GM19397 (cell line): Measurements from ENCODE around the gene RRP9.

Experiments
- ATAC-seq: cut with Tn5 transposase; IDR thresholded peaks from one replicate; pipeline ENCODE4 v1.9.1; 2021; ENCODE audit warnings: mild to moderate bottlenecking, moderate library complexity; ENCODE audit not compliant: unreplicated experiment

RRP9 gene

DNA sequence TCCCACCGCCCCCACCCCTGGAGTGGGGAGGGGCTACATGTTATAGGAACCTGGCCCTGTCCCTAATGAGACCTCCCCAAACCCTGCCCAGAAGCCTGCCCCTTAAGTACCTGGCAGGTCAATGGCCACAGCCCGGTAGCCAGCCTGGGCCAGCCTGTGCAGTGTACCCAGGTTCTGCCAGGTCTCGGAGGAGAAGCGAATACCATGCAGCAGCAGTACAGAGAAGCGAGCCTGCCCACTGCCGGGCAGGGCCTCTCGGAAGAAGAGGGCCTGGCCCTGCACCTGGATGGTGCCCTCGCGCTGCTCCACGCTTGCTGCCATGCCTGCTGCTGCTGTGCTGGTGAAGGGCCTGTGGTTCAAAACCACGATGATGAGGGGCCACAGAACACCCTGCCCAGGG is 29.6 kb upstream of the RRP9 start:
- ATAC-seq, result no peak

DNA sequence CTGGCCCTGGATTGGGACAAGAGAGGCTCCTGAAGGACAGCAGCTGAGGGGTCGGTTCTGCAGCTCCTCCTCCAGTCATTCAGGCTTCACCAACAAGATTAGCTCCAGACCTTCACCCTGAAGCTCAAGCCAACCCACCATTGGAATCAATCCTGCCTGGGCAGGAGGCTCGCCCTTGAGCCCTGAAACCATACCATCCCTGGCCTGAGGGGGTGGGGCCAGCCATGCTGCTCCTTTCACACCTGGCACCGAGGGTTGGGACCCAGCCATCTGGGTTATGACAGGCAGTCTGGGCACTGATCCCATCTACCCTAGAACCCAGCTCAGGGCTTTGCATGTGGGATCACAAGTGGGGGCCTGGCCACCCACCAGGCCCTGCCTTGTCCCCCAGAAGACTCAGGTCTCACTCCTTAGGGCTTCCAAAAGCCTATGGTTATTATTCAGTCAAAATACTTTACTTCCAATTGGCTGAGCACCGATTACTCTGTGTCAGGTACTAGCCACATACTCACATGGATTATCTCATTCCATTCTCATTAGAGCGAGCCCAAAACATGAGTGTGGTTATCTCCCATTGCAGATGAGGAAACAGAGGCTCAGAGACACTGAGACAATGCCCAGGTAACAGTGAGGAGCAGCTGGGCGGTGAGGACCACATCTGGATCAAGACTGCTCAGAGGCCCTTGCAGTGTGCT is 29.0 kb upstream of the RRP9 start:
- ATAC-seq, result no peak

DNA sequence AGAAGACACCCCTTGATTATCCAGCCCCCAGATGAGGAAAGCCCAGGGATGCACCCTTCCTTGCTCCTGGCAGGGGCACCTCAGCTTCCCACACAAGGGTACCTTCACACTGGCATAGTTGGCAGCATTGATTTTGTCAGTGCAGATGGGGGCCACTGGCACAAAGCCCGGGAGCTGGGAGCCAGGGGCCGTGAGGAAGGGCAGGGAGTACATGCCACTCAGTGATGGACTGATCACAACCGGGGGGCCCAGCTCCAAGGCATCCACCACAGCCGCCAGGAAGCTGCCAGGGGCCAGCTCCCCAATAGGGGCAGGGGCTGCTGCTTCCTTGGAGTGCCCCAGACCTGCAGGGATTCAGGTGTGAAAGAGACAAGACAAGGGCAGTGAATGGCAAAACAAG is 28.1 kb upstream of the RRP9 start:
- no peak for ATAC-seq

DNA sequence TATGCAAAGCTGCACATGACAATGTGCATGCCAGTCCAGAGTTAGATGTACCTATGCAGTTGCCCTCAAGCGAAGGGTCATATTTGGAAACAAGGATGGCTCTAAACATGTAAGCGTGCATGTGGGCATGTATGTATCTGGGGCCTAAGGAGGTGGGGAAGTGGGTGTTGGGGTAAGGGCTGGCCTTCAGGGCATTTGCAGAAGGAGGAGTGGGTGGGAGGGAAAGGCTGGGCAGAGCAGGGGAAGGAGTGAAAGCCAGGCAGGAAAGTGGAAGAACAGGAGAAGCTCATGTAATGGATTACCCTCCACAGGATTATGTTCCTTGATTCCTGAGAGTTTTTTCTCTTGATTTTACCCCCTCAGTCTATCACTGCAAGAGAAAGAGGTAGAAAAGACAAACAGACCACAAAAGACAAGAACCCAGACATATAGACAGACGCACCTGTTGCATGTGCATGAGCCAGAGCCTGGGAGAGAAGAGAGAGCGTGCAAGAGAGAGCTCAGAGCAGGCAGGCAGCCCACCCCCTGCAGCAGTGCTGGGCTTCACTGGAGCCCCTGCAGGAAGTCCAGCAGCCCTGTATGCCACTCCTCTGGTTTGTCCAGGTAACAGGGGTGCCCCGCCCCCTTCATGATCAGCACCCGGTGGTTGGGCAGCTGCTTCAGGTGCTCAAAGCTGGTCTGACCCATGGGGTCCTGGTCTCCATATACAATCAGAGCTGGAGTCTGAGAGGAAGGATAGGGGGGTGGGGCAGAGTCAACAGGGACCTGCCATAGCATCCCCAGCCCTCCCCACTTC is 27.4 kb upstream of the RRP9 start:
- no peak for ATAC-seq

DNA sequence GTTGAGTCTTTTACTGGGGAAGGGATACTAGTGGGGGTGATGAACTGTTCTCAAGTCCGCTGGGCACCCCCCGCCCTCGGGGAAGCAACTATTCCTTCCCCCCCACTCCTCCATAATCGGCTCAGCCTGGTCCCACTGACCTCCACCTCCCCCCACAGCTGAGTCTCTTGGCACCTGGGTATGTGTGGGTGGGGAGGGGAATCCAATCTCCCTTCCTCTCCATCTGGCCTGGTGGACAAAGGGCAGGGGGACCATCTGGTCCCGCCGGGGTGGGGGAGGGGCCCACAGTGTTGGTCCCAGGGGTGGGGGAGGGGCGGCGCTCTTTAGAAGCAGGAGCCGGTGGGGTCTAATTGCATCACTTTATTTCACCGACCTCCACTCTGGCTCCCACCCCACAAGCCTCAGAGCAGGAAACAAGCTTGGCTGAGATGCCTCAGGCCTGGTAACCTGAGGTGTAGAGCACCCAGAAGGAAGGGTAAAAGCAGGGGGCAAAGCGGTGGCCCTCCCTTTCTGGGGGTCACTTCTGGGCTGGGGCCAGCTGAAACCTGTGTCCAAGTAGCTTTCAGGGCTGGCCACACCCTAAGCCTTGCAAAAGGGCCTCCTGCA is 26.6 kb upstream of the RRP9 start:
- ATAC-seq, result no peak

DNA sequence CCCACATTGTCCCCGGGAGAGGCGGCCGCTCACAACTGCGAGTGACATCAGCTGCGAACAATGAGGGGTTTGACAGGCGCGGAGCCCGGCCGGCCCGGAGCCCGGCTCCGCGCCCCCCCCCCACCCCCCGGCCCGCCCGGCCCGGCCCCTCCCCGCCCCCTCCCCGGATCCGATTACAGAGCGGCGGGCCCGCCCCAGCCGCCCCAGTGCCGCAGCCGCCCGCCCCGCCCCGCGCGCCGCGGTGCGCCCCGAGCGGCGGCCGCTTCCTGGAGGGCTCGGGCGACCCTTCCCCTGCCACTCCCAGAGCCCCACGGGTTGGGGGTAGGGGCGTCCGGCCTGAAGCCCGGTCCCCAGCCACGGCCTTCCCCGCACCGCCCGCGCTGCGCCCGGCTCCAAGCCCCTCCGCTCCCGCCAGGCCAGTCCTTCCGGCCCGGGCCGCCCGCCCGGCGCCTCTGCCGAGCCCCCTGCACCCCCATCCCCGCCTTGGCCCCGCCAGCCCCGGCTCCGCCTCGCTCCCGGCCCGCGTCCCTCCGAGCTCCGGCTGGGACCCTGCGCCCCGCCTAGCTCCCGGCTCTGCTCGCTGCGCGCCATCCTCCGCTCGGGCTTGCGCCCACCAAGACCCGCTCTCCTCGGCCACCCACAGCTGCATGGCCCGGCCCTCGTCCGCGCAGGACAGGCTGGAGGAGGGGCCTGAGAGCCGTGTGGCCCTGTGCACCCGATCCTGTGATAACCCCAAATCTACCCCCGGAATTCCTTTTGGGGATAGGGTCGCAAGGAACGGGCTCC is 25.9 kb upstream of the RRP9 start, which contains the start of gene PCBP4:
PCBP4 (minus strand) TSS at position 71 of the 786 bp plus-strand sequence. CDS start 6,214 bp downstream, outside the sequence.
- peak; percentile 48 for ATAC-seq

DNA sequence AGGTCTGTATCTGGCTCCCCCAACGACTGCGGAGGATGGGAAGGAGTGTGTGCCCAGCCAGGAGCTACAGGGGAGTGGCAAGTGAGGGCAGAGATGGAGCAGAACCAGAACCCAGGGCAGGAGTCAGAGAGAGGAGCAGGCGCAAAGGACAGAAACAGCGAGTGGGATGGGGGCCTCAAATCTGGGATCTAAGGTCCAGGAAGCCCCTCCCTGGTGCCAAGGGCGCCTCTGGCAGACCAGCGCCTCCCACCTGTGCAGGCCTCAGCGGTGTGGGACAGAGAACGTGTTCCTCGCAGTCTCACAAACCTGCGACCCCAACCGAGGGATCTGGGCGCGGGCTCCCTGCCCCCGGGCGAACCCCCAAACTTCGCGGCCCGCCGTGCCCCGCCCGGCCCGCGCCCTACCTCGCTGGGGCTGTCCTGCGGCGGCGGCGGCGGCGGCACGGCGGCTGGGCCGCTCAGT is 25.2 kb upstream of the RRP9 start:
- ATAC-seq, result peak; percentile 29

DNA sequence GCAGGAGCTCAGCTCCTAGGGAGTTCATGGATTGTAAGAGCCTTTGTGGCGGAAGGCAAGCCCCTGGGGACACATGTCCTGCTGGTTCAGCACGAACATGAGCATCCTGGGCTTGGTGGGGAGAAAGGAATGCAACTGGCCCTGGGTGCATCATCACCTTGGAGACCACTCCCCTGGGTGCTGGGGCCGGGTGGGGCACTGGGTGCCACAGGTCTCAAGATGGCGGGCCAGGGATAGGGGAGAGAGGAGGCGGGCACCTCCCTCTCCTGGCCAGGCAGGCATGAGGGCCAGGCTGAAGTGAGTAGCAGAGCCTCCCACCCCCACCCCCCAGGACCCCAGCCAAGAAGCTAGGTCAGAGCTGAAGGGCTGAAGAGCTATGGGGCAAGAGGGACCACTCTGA is 24.8 kb upstream of the RRP9 start:
- no peak for ATAC-seq

DNA sequence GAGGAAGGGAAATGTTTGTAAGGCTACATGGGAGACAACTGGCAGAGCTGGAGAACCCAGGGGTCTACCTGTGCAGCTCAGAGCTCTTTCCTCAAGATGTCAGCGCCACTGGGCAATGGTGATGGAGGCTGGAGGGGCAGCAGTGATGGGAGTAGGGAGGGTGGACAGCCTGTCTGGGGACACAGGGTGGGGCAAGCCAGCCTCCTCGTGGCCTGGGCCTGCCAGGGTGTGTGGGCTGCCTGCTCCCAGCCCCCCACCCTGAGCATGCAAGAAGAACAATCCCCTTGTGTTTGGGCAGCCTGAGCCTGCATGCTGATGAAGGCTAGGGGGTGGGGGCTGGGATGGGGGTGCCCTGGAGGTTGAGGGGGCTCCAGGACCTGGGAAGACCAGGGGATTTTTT is 24.3 kb upstream of the RRP9 start:
- no peak for ATAC-seq

DNA sequence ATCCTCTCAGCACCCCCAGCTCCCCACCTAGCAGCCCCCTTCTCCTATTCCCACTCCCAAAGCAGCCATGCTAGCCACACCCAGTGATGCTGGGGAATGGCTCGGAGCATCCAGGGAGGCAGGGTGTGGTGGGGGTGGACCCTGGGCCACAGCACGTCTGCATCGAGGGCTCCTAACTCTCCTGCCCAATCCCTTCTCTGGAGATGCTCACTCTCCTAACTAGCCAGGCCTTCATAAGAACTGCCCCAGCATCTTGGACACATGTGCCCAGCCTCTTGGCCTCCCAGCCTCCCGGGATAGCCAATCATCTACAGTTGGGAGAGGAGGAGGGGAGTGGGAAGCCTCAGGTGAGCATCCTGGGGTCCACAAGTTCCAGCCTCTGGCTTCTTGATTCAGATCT is 22.8 kb upstream of the RRP9 start:
- ATAC-seq, result no peak

DNA sequence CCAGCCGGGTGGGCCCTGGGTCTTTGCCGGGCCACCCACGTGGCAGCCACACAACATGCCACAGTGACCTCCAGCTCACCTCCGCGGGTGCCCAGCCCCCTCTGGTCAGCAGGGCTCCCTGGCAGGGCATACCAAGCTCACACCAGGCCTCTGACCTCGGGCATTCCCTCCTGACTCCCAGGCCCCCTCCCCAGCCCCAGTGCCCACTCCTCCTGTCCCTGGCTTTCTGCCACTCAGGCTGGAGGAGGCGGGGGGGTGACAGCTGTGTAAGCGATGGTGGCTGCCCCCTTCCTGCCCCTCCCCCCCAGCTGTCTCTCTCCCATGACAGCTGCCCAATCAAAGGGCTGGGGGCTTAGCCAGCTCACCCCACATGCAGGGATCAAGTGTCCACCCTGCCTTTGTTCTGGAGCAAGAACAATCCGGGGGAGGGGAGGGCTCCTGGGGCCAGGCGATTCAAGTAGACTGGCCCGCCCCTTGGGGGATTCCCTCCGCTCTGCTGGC is 22.3 kb upstream of the RRP9 start:
- ATAC-seq, result no peak

DNA sequence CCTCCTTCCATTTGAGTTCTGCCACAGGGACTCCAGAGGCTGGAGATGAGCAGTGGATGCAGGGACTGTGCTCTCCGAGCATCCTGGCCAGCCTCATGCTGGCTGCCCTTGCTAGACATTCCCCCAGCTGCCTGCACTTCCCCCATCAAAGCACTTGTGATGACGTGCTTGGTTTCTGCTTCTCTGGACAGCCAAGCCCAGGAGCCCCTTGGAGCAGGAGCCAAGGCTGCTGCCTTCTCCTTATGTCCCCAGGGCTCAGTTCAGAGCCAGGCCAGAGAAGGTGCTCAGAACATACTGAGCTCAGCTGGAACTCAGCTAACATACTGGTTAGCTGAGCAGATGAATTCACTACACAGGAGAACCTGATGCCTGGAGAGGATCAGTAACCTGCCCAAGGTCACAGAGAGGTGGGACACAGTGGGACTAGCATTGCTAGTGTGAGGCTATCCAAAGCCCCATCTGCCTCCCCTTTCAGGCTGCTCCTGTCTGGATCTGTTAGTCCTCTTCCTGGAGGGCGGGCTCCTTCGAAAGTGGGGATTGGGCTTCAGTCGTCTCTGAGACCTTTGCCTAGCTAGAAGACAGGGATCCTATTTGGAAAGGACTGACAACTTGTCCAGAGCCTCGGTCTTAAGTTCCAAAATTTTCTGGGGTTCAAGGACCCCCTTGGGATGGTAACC is 21.3 kb upstream of the RRP9 start:
- no peak for ATAC-seq

DNA sequence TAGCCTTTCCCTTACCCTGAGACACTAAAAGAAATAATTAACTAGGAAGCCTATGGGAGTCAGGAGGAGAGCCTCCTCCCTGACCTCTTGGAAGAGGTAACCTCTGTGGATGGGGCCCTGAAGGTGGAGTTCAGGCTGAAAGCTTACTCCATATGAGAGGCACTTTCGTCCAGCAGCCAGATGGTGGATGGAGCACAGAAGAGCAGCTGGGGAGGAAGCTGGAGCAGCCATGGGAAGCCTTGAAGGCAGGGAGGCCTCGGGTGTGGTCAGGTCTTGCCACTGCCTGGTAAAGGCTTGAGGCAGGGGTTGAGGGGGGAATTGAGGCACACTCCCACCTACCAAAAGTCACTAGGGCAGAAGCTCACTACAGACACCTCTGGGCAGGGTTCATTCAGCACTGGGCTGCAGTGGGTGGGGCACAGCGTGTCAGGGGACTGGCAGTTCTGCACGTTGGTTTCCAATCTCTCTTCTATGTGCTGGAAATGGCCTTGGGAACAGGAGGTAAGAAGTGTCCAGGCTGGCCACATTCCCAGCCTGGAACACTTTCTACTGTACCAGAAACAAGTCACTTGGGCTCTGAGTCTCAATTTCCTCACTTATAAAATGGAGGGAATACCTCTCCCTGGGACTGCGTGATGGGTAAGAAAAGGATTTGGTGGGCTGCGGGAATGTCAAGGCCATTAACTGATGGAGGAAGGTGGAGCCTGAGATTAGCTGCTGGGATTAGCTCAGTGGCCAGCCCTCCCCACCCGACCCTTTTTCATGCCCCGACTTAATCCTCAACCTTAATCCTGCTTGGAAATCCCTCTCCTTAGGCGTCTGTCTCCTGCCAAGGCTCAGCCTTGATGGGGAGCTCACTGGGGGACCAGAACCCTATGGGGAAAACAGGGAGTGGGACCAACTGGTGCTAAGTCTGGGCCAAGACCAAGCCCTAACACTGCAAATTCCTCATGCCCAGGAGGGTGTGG is 20.2 kb upstream of the RRP9 start:
- ATAC-seq, result no peak

DNA sequence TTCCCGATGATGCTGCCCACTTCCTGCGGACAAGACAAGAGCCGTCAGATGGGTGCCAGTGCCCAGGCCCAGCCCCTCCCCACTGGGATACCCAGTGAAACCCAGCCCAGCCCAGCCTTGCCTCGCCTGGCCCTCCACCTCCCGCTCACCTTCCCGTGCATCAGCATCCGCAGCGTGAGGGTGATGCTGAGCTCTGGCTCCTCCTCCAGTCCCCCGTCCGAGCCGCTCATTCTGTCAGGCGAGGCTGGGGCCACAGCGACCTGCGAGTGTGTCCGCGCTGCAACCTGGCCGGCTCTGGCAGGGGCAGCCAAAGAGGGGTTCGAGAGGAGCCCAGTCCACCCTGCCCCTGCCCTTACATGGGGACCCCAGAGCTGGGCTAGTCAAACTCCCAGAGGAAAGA is 19.3 kb upstream of the RRP9 start:
- no peak for ATAC-seq

DNA sequence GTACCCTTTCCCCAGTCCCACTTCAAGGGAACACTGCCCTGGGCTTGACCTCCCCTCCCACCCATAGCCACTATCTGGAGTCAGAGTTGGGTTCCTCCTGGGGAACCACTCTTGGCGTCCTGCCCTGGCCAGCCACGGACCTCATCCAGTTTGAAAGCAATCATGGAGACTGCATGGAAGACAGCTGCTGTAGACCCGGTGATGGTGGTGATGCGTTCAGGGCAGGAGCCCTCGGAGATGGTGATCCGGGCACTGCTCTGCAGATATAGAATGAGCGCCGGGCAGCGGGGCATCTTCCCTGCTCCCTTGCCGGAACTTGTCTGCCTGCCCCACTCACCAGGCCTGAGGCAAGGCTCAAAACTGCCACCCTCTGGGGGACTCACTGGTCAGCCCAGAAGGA is 18.7 kb upstream of the RRP9 start:
- ATAC-seq, result no peak

DNA sequence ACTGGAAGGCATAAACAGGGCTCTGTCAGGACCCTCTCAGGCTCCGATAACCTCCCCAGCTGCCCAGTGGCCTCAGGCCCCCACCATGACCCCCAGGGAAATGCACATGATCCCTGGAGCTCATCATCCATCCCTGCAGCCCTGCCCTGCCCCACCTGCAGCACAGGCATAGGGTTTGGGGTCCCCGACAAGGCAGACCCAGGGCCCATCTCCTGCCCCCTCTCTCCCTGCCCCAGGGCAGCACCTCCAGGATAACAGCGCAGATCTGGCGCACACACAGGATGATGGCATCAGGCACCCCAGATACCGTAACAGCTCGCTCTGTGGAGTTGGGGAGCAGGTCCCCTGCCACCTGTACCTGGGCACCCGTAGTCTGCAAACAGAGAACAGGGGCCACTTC is 17.9 kb upstream of the RRP9 start:
- no peak for ATAC-seq

DNA sequence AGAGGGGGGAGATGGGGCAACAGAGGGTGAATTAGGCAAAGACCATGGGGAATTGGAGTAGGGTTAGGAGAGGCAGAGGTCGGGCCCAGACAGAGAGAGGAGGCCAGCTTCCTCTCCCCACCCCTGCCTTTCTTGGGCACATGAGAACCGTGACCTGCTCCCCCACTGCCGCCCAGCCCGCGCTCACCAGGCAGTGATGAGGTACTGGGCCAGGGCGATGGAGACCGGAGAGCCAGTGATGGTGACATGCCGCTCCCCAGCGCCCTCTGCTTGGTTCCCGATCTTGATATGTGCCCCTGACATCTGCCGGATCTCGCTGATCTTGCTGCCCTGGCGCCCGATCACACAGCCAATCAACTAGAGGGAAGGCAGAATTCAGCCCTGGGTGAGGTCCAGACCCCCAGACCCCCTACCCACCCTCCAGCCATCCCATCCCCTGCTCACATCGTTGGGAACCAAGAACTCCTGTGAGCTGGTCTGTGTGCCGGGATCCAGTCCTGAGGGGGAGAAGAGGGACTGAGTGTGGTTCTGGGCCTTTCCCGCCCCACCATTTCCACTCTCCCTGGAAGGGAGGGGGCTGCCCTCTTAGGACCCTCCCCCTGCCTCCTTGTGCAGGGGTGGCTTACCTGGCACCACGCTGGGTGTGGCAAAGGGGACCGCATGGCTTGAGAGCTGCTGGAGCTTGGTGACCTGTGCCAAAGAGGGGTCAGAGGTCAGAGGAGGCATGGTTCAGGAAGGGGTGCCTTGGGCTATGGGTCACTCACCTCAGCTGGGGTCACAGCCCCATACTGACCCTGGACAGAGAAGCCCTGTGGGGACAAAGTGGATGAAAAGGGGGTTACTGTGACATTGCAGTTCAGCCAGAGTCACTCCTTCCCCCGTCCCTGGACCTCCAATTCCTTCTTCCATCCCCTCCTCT is 17.2 kb upstream of the RRP9 start:
- no peak for ATAC-seq

DNA sequence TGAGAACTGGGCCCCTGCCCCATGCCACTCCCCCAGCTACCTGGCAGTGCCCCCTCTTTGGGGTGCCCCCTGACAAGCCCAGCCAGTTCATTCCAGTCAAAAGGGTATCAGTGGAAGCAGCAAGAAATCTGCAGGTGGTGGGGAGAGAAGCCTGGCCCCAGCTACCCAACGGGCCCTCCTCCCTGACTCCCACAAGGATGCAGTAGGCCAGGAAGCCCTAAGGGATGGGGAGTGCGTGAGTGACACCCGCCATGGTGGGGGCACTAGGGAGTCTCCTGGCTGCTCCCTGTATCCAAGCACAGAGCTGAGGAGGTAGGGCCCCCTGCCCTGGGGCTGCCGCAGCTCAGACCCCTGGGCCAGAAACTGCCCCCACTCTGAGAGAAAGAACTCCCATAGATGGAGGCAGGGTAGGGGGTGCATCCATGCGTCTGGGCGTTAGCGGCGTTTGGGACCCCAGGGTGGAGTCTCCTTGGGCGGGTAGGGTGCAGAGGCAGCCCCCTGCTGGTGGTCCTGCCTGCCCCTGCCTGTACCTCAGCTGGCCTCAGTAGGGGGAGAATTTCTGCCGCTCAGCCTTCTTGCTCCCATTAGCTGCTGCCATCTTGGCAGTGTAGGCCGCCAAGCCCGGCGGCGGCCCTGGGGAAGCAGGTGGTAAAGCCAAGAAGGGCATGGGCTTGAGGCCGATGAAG is 16.0 kb upstream of the RRP9 start:
- no peak for ATAC-seq
